ENCODE measurements around the gene CPAMD8. TPM values are rescaled to one million over a fixed set of nuclear protein-coding genes. Genes with fewer than 3 reads are reported as not detected.

The CPAMD8 gene
- total and polyA plus RNA-seq, 2 of the 8 experiments (the other 6 are each of a cell fraction or from before 2014, with no cell fraction given), result 6.1 to 9.2 TPM

DNA sequence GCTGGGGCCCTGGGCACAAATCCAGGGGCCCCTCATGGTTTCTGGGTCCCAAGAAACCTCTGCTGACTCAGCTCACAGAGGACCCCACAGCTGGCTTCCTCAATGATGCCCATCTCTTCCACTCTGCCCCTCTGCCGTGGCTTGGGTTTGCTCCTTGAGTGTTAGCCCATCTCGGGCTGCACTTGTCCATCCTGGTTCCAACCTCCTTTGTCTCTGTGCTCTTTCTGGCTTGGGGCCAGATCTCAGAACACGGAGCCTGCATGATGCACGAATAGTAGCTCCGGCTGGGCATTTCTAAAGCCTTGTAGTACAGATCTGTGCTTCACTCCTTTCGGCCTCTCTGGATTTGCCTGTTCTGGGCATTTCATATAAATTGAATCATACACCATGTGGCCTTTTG, 84.0 kb downstream of the CPAMD8 start:
- Histone ChIP-seq H3K4me3 (ENCODE audit: extremely low read depth in 1 of 4, insufficient read depth in 2 of 4, low read depth in 3 of 4, low read length in 4 of 4) (no peak overlapping the region), H4K5ac (ENCODE audit: insufficient read length, low read depth, low read length) (no peak overlapping the region), H3K9me3 (ENCODE audit: insufficient read depth in 2 of 2, low read depth in 1 of 2, low read length in 1 of 2) (no peaks in the 10 kb centered on the region), H3K14ac (ENCODE audit: insufficient read length) (no peak overlapping the region), H3K18ac (ENCODE audit: extremely low read depth, low read length) (no peak overlapping the region), H3K27me3 (replicated peaks in 1 of 4; ENCODE audit: control insufficient read depth in 3 of 4, extremely low read depth in 1 of 4, insufficient read depth in 3 of 4, low read length in 3 of 4) (no peaks in the 10 kb centered on the region), H2AFZ (ENCODE audit: low read length) (no peak overlapping the region), H2BK5ac (ENCODE audit: low read depth, low read length) (no peak overlapping the region), H3K56ac (replicated peaks; ENCODE audit: insufficient read length, low read depth, low read length) (no peak overlapping the region), H3K79me1 (ENCODE audit: low read depth, low read length) (peaks cover 2% of the 10 kb centered on the region; the same call in 1 of the 2 replicates), H3K23me2 (ENCODE audit: low read depth, low read length) (peaks cover 5% of the 10 kb centered on the region; the same call in 1 of the 2 replicates), H3K4ac (replicated peaks; ENCODE audit: insufficient read length, low read depth, low read length) (no peak overlapping the region), H3K36me3 (ENCODE audit: control insufficient read depth in 2 of 4, insufficient read depth in 4 of 4, low read length in 3 of 4) (peaks cover 0 to 4% (median 0%) of the 10 kb centered on the region in 4 experiments; a peak in 2 of 8 replicates), H3K79me2 (ENCODE audit: control insufficient read depth in 1 of 2, insufficient read depth in 2 of 2, low read length in 2 of 2) (no peaks in the 10 kb centered on the region), H3K23ac (ENCODE audit: insufficient read length) (no peak overlapping the region), H4K20me1 (replicated peaks in 1 of 2; ENCODE audit: control insufficient read depth in 1 of 2, insufficient read depth in 2 of 2, low read length in 2 of 2) (no peaks in the 10 kb centered on the region), H4K8ac (ENCODE audit: extremely low read depth, insufficient read depth, low read length) (no peak overlapping the region), H2AK5ac (ENCODE audit: low read depth, low read length) (no peak overlapping the region), H3K27ac (ENCODE audit: low read depth, low read length) (no peak overlapping the region), H2BK120ac (replicated peaks; ENCODE audit: low read depth, low read length) (no peak overlapping the region), H2BK12ac (ENCODE audit: low read depth, low read length) (no peak overlapping the region), H4K91ac (replicated peaks; ENCODE audit: insufficient read length, low read length) (no peak overlapping the region), H2BK15ac (ENCODE audit: low read length) (no peak overlapping the region), H3K4me2 (ENCODE audit: insufficient read depth in 1 of 2, low read depth in 2 of 2, low read length in 2 of 2) (no peak overlapping the region), H3K4me1 (replicated peaks in 1 of 4; ENCODE audit: control insufficient read depth in 3 of 4, insufficient read depth in 4 of 4, low read length in 3 of 4) (peaks cover 0 to 2% (median under 1%) of the 10 kb centered on the region in 4 experiments; a peak in 2 of 7 replicates), H2BK20ac (ENCODE audit: low read length) (no peak overlapping the region), H3K9ac (replicated peaks in 1 of 4; ENCODE audit: extremely low read depth in 1 of 4, low read depth in 3 of 4, low read length in 3 of 4) (no peak overlapping the region)
- FAIRE-seq (no peak), DNase-seq (ENCODE audit: low read depth in 1 of 2, low spot score in 2 of 2) (no peak)
- CTCF ChIA-PET (ENCODE audit: partially characterized antibody), result interaction anchor here (0.9 kb wide), 1 partner anchor 43 kb away, joined by 3 read pairs; no protein-coding TSS in a partner anchor
- POLR2A ChIA-PET (ENCODE audit: partially characterized antibody), result no interaction called here
- WGBS, 2 experiments (ENCODE audit: extremely low coverage in 1 of 2, insufficient coverage in 1 of 2, insufficient read length in 1 of 2, insufficient replicate concordance in 2 of 2, low coverage in 1 of 2, low lambda C conversion rate in 2 of 2, missing lambda C conversion rate in 1 of 2), result 76% methylated on average over 6 of the region's 6 CpGs; no CpG with 5 or more reads in 1 of the 2 experiments
- TF ChIP-seq EZH2 (IDR thresholded peaks at IDR 0.05; ENCODE audit: low read depth, low read length, severe bottlenecking) (no peak), CTBP2 (IDR thresholded peaks at IDR 0.05; ENCODE audit: borderline replicate concordance, insufficient read depth, insufficient read length, low read length) (no peak), SUZ12 (IDR thresholded peaks at IDR 0.05; ENCODE audit: low read length) (no peak), ZNF274 (IDR thresholded peaks at IDR 0.05; ENCODE audit: borderline replicate concordance, extremely low read depth, low read length) (no peak), POLR2A (IDR thresholded peaks at IDR 0.05; ENCODE audit: control extremely low read depth in 1 of 2, low read depth in 2 of 2, low read length in 2 of 2) (no peak), RBBP5 (IDR thresholded peaks at IDR 0.05; ENCODE audit: borderline replicate concordance, low read depth, low read length) (no peak), SP1 (IDR thresholded peaks at IDR 0.05; ENCODE audit: low read depth, low read length) (no peak), CREB1 (IDR thresholded peaks at IDR 0.05) (no peak), FOSL1 (IDR thresholded peaks at IDR 0.05; ENCODE audit: insufficient read depth, low read depth, low read length) (no peak), GTF2F1 (IDR thresholded peaks at IDR 0.05; ENCODE audit: borderline replicate concordance, low read depth, low read length) (no peak), TBP (IDR thresholded peaks at IDR 0.05; ENCODE audit: low read depth, low read length) (no peak), KDM4A (IDR thresholded peaks at IDR 0.05; ENCODE audit: low read depth, low read length, severe bottlenecking) (no peak)
- TF ChIP-seq, protein P1, sequence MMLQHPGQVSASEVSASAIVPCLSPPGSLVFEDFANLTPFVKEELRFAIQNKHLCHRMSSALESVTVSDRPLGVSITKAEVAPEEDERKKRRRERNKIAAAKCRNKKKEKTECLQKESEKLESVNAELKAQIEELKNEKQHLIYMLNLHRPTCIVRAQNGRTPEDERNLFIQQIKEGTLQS (IDR thresholded peaks at IDR 0.05; ENCODE audit: insufficient read depth, low read depth, low read length), result no peak
- TF ChIP-seq, protein P2, sequence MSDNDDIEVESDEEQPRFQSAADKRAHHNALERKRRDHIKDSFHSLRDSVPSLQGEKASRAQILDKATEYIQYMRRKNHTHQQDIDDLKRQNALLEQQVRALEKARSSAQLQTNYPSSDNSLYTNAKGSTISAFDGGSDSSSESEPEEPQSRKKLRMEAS (IDR thresholded peaks at IDR 0.05), result no peak

Data from H1 (cell line).